Activated naive CD4-positive, alpha-beta T cell treated with anti-CD3 and anti-CD28 coated beads, Interleukin-2, amount 50 U/mL, for 16 hours (primary cell): ENCODE measurements around the gene POLE3.
"Not testable (repeated sequence)": the region's sequence is repeated elsewhere in the genome, so short reads cannot be mapped to it uniquely, and the experiment has no call there.

ENCODE experiments used
- DNase-seq: peaks from one replicate; pipeline ENCODE4 v3.0.0-alpha.2; 2020

POLE3 gene

GRCh38 chr9:113375057-113376023 lies 35.1 kb downstream of the POLE3 start:
- DNase-seq, result no peak

DNA sequence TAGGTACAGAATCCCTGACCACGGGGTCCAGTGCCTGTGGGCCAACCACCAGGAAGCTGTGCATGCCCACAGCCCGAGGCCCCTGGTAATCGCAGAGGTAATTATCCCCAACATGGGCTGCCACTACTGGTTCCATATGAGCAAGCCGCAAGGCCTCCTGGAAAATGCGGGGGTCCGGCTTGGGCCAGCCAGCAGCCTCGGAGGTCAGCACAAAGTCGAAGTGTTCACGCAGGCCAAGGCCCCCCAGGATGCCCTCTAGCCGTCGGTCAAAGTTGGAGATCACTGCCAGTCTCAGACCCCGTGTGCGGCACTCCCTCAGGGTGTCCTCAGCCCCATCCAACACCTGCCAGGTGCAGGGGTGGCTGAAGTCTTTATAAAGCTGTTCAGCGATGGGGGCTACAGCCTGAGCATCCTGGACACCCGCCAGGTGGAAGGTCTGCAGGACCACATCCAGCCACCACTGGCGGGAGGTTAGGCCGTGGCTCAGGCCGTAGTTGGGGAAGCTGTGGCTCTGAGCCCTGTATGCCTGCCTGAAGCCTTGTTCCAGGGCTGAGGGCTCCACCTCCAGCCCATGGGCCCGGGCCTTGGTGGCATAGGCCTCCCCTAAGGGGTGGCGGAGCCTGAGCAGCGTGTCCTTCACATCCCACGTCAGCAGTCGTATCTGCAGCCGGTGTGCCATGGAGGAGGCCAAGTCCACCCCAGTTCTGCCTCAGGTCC lies 36.6 kb downstream of the POLE3 start:
- DNase-seq, result no peak

GRCh38 chr9:113373256-113373655 lies 37.2 kb downstream of the POLE3 start:
- DNase-seq, result no peak

DNA sequence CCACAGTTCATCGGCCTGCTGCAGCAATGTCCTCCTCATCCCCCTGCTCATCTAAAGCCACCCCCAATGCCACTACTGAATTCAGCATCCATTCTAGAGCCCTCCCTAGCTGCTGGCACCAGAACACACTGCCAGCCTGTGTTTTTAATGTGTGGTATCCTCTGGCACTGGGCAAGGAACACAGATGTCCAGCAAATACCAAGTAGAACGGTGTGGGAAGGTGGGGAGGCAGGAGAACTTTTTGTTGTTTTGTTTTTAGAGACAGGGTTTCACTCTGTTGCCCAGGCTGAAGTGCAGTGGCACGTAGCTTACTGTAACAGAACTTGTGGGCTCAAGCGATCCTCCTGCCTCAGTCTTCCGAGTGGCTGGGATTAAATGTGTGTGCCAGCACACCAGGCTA lies 38.4 kb downstream of the POLE3 start:
- no peak for DNase-seq

- DNase-seq, result no peak
Measured at GRCh38 chr9:113370806-113371325, 39.6 kb downstream of the POLE3 start.

DNA sequence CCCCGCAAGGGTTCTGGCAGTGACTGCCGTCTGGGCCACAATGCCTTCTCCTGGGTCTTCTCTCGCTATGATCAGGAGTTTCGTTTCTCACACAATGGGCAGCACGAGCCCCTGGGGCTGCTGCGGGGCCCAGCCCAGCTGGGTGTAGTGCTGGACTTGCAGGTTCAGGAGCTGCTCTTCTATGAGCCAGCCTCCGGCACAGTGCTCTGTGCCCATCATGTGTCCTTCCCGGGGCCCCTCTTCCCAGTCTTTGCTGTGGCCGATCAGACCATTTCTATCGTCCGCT lies 40.7 kb downstream of the POLE3 start:
- DNase-seq, result no peak

- DNase-seq, result no peak
Measured at GRCh38 chr9:113368982-113369854, 41.3 kb downstream of the POLE3 start.

GRCh38 chr9:113368348-113368981 lies 42.0 kb downstream of the POLE3 start:
- no peak for DNase-seq

DNA sequence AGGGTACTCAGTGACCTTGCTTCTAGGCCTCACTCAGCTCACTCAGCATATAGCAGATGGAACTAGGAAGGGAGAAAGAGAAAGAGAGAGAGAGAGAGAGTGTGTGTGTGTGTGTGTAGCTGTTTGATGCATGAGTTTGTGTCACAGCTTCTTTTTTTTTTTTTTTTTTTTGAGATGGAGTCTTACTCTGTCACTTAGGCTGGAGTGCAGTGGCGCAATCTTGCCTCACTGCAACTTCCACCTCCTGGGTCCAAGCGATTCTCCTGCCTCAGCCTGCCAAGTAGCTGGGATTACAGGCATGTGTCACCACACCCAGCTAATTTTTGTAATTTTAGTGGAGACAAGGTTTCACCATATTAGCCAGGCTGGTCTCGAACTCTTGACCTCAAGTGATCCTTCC lies 44.8 kb downstream of the POLE3 start:
- DNase-seq, result not testable (repeated sequence)

- DNase-seq, result no peak
Measured at GRCh38 chr9:113364951-113365350, 45.5 kb downstream of the POLE3 start.

GRCh38 chr9:113363336-113363735 lies 47.1 kb downstream of the POLE3 start:
- DNase-seq, result no peak

DNA sequence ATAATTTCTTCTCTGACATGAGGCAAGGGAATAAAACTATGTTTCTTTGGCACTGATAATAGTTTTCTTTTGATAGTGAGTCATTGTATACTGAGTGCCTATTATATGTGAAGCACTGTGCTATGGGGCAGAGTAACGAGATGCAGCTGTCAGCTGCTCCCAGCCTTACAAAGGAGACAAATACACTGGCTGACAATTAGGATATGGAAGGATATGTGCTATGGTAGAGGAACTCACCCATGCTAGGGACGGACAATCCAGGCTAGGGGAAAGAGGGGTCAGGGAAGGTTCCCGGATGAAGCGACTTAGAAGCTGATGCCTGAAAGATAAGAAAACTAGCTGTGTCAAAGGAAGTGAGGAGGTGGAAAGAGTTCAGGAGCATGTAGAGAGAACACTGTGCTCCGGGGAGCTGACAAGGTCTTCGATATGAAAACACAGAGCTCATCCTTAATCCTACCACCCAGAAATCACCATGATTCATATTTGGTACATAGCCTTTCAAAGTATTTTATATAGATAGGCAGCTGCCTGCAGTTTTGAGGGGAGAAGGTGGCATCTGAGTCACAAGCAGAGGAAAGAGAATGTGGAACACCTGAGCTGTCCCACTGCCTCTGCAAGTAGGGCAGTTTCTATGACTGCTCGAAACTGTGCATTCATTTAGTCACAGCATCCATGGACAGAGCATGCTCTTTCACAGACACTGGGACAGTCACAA lies 49.0 kb downstream of the POLE3 start:
- no peak for DNase-seq

- DNase-seq, result no peak
Measured at GRCh38 chr9:113360242-113360842, 50.1 kb downstream of the POLE3 start.

DNA sequence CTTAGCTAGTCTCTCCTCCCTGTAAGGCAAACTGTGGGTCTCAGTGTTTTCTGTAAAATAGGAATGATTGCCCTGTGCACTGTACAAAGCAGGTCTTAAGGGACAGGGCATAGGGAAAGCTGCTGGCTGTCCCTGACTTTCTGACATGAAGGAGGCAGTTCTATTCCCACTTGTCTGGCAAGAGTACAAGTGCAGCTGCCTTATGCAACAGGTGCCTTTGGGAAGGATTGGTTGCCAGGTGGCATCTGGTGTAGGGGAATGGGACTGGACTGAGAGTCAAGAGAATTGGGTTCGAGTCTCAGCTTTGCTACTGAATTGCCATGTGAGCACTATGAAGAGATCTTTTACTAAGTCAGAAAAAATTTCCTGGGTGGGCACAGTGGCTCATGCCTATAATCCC lies 51.1 kb downstream of the POLE3 start:
- no peak for DNase-seq
